ENCODE measurements around the gene MRPS18B.

Gene MRPS18B

GRCh38 chr6:30617565-30618269, at the start of gene MRPS18B:
Gene MRPS18B (plus strand): TSS chr6:30617840. CDS start chr6:30617866, 26 bp downstream.
- peak; percentile 96 for DNase-seq

- DNase-seq, result no peak
Observed at GRCh38 chr6:30568245-30568644, 49.4 kb upstream of the MRPS18B start.

GRCh38 chr6:30570263-30570662, 47.4 kb upstream of the MRPS18B start:
- DNase-seq, result no peak

- no peak for DNase-seq
Observed at GRCh38 chr6:30570740-30571074, 46.9 kb upstream of the MRPS18B start.

GRCh38 chr6:30571075-30571761, 46.4 kb upstream of the MRPS18B start, which contains the start of gene ABCF1:
Gene ABCF1 (plus strand): TSS chr6:30571442. CDS start chr6:30571488, 46 bp downstream.
- peak; percentile 91 for DNase-seq

- no peak for DNase-seq
Observed at GRCh38 chr6:30571762-30572082, 45.9 kb upstream of the MRPS18B start.

- DNase-seq, result no peak
Observed at GRCh38 chr6:30572148-30572547, 45.5 kb upstream of the MRPS18B start.

- DNase-seq, result no peak
Observed at GRCh38 chr6:30573113-30573512, 44.5 kb upstream of the MRPS18B start.

GRCh38 chr6:30578051-30578450, 39.6 kb upstream of the MRPS18B start:
- DNase-seq, result no peak

- no peak for DNase-seq
Observed at GRCh38 chr6:30583921-30584320, 33.7 kb upstream of the MRPS18B start.

- DNase-seq, result no peak
Observed at GRCh38 chr6:30589754-30590358, 27.8 kb upstream of the MRPS18B start.

- DNase-seq, result no peak
Observed at GRCh38 chr6:30590509-30590908, 27.1 kb upstream of the MRPS18B start.

GRCh38 chr6:30591008-30591407, 26.6 kb upstream of the MRPS18B start:
- no peak for DNase-seq

GRCh38 chr6:30592287-30592686, 25.4 kb upstream of the MRPS18B start:
- no peak for DNase-seq

- peak; percentile 30 for DNase-seq
Observed at GRCh38 chr6:30597315-30598144, 20.1 kb upstream of the MRPS18B start.

GRCh38 chr6:30598912-30599624, 18.6 kb upstream of the MRPS18B start:
- DNase-seq, result no peak

- no peak for DNase-seq
Observed at GRCh38 chr6:30599625-30600324, 17.9 kb upstream of the MRPS18B start.

GRCh38 chr6:30600451-30600961, 17.1 kb upstream of the MRPS18B start:
- no peak for DNase-seq

- no peak for DNase-seq
Observed at GRCh38 chr6:30601436-30601814, 16.2 kb upstream of the MRPS18B start.

- DNase-seq, result no peak
Observed at GRCh38 chr6:30601815-30602641, 15.6 kb upstream of the MRPS18B start.

- no peak for DNase-seq
Observed at GRCh38 chr6:30603961-30604360, 13.7 kb upstream of the MRPS18B start.

All from DMS153 (cell line).